GM23338 (cell line): ENCODE data around the gene DAZAP1. TPM values are rescaled to one million over a fixed set of nuclear protein-coding genes. Genes with fewer than 3 reads are reported as not detected.

Experiments used
- ATAC-seq: fragments of 200-7000 bp; cut with Tn5 transposase; 3 replicates; pipeline ENCODE4 v1.9.1; 2020
- DNase-seq: peaks from one replicate; pipeline ENCODE4 v3.0.0-alpha.2; 2015; ENCODE audit warnings: low spot score
- H2AFZ ChIP-seq: fragments of 200-600 bp; sonication (generic); 2 replicates; pipeline ENCODE4 v1.8.0; 2016; ENCODE audit warnings: antibody characterized with exemption, mild to moderate bottlenecking, moderate library complexity
- H3F3A ChIP-seq: fragments of 200-600 bp; sonication (generic); replicated peaks from 2 replicates; pipeline ENCODE4 v1.8.0; 2017; ENCODE audit warnings: antibody characterized with exemption, mixed run types, low read depth
- H3K27ac ChIP-seq: fragments of 200-600 bp; sonication (generic); 2 replicates; pipeline ENCODE4 v1.6.1; 2016; ENCODE audit warnings: low read depth
- H3K27me3 ChIP-seq: fragments of 200-600 bp; sonication (generic); 2 replicates; pipeline ENCODE4 v1.8.0; 2016; ENCODE audit warnings: mild to moderate bottlenecking, mixed run types, moderate library complexity; ENCODE audit not compliant: insufficient read depth
- H3K36me3 ChIP-seq: fragments of 200-600 bp; sonication (generic); 2 replicates; pipeline ENCODE4 v1.8.0; 2016; ENCODE audit warnings: mild to moderate bottlenecking; ENCODE audit not compliant: insufficient read depth
- H3K4me1 ChIP-seq: fragments of 200-600 bp; sonication (generic); 2 replicates; pipeline ENCODE4 v1.8.0; 2016; ENCODE audit warnings: mild to moderate bottlenecking, moderate library complexity; ENCODE audit not compliant: insufficient read depth
- H3K4me2 ChIP-seq: fragments of 200-600 bp; sonication (generic); 2 replicates; pipeline ENCODE4 v1.7.1; 2017; ENCODE audit warnings: mixed run types
- H3K4me3 ChIP-seq: fragments of 200-600 bp; sonication (generic); 2 replicates; pipeline ENCODE4 v1.6.1; 2016; ENCODE audit warnings: mixed run types
- H3K79me2 ChIP-seq: fragments of 200-600 bp; sonication (generic); replicated peaks from 2 replicates; pipeline ENCODE4 v1.8.0; 2017; ENCODE audit warnings: mild to moderate bottlenecking; ENCODE audit not compliant: insufficient read depth
- H3K9me2 ChIP-seq: fragments of 200-600 bp; sonication (generic); 2 replicates; pipeline ENCODE4 v1.8.0; 2017; ENCODE audit not compliant: insufficient read depth
- H4K20me1 ChIP-seq: fragments of 200-600 bp; sonication (generic); replicated peaks from 2 replicates; pipeline ENCODE4 v1.8.0; 2017; ENCODE audit warnings: mild to moderate bottlenecking; ENCODE audit not compliant: insufficient read depth
- H3K27ac Mint-ChIP-seq: 2 replicates; pipeline ENCODE4 v1.8.0; 2020; ENCODE audit warnings: inconsistent platforms, mild to moderate bottlenecking, moderate library complexity, mixed read lengths
- H3K27me3 Mint-ChIP-seq: 3 replicates; pipeline ENCODE4 v1.8.0; 2022; ENCODE audit warnings: low read depth, mild to moderate bottlenecking, moderate library complexity, mixed read lengths, inconsistent platforms; ENCODE audit not compliant: insufficient read depth, poor library complexity
- H3K36me3 Mint-ChIP-seq: 3 replicates; pipeline ENCODE4 v1.8.0; 2021; ENCODE audit warnings: low read depth, mild to moderate bottlenecking, inconsistent platforms, moderate library complexity, mixed read lengths
- H3K4me1 Mint-ChIP-seq: 3 replicates; pipeline ENCODE4 v1.8.0; 2020; ENCODE audit warnings: mild to moderate bottlenecking, inconsistent platforms, mixed read lengths
- H3K4me3 Mint-ChIP-seq: 3 replicates; pipeline ENCODE4 v1.8.0; 2021; ENCODE audit warnings: moderate library complexity, mild to moderate bottlenecking, inconsistent platforms, mixed read lengths
- H3K9me3 Mint-ChIP-seq: 3 replicates; pipeline ENCODE4 v1.8.0; 2020; ENCODE audit warnings: moderate library complexity, mild to moderate bottlenecking, inconsistent platforms, mixed read lengths
- EZH2 ChIP-seq: fragments of 200-600 bp; sonication (generic); IDR thresholded peaks from one replicate; pipeline ENCODE4 v1.8.0; 2017; ENCODE audit warnings: antibody characterized with exemption, mild to moderate bottlenecking, low read depth; ENCODE audit not compliant: unreplicated experiment
- ZNF114 ChIP-seq: fragments of 250-450 bp; sonication (Bioruptor Pico); IDR thresholded peaks from 2 replicates; pipeline ENCODE4 v1.5.0; 2020; ENCODE audit warnings: mild to moderate bottlenecking, moderate library complexity
- polyA plus RNA-seq: library from polyadenylated mRNA; unstranded; fragments of >200 nt; fragmentation: Nextera tagmentation; extraction: Ambion mirVana; gene quantifications from 2 replicates; pipeline ENCODE4 v1.2.1, GENCODE V29; 2016
- total RNA-seq: library from RNA; depleted of rRNA; stranded (reverse); fragments of >200 nt; shearing (Covaris generic); gene quantifications from 2 replicates; pipeline ENCODE4 v1.2.3, GENCODE V29; 2014
- TF ChIP-seq, protein P1 (sequence below), 2 experiments: fragments of 200-600 bp in 1 of 2; sonication (generic) in 1 of 2; conservative IDR thresholded peaks; 2 replicates each; pipeline versions ENCODE4 v1.5.1 to v1.6.1; 2016 to 2017; ENCODE audit warnings: antibody characterized with exemption in 2 of 2, low read depth in 2 of 2, mild to moderate bottlenecking in 2 of 2, moderate library complexity in 1 of 2
- TF ChIP-seq, protein P2 (sequence below): fragments of 250-450 bp; sonication (Bioruptor Pico); IDR thresholded peaks from 2 replicates; pipeline ENCODE4 v1.5.0; 2020; ENCODE audit warnings: mild to moderate bottlenecking, moderate library complexity
- TF ChIP-seq, protein P3 (sequence below): IDR thresholded peaks from one replicate; pipeline ENCODE4 v1.6.1; 2018; ENCODE audit warnings: antibody characterized with exemption; ENCODE audit not compliant: unreplicated experiment

The DAZAP1 gene
- total and polyA plus RNA-seq, 2 experiments from 2014 or later = 44.1 to 194 TPM

DNA sequence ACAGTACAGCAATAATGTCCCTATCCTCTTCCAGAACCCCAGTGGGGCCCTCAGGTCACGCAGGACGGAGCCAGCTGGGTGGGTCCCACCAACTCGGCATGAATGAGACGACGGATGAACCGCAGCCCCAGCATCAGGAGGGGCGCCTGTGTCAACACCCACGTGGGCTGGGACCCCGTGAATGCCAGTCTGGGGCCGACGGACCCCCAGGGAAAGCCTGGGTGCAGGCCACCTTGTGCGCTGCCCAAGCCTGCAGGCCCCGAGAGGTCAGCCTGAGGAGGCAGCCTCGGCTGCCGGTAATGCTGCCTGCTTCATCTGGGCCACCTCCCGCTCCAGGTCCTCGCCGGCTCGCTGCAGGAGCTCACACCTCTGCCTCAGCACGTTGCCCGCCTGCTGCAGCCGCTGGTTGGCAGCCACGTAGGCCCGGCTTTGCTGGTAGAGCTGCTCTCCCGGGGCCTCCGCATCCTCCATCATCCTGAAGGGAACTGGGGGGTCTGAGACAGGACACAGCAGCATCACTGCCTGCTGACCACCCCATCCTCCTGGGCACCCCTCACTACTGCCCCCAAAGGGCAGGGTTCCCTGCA lies 67.5 kb downstream of the DAZAP1 start:
- ATAC-seq (no peak), DNase-seq (no peak)
- Mint-ChIP-seq H3K36me3 (peaks cover 6% of the 10 kb centered on the region; the same call in 2 of the 3 replicates), H3K4me1 (peaks cover 10% of the 10 kb centered on the region; the same call in 2 of the 3 replicates), H3K27ac (no peak overlapping the region), H3K9me3 (0 out of 3 replicates have a peak, but pooled peaks cover 3% of the 10 kb centered on the region), H3K27me3 (peaks cover 37% of the 10 kb centered on the region), H3K4me3 (no peak overlapping the region)
- Histone ChIP-seq H3K27ac (no peak overlapping the region), H3K36me3 (0 out of 2 replicates have a peak, but pooled peaks cover 5% of the 10 kb centered on the region), H3K4me2 (no peak overlapping the region), H3K4me3 (no peak overlapping the region), H3K4me1 (peaks cover 10% of the 10 kb centered on the region; the same call in 1 of the 2 replicates), H3F3A (peaks cover 25% of the 10 kb centered on the region), H3K79me2 (peaks cover 19% of the 10 kb centered on the region), H3K9me2 (no peaks in the 10 kb centered on the region), H3K27me3 (peaks cover 35% of the 10 kb centered on the region), H2AFZ (no peak overlapping the region), H4K20me1 (peaks cover 30% of the 10 kb centered on the region)
- TF ChIP-seq, protein P1, sequence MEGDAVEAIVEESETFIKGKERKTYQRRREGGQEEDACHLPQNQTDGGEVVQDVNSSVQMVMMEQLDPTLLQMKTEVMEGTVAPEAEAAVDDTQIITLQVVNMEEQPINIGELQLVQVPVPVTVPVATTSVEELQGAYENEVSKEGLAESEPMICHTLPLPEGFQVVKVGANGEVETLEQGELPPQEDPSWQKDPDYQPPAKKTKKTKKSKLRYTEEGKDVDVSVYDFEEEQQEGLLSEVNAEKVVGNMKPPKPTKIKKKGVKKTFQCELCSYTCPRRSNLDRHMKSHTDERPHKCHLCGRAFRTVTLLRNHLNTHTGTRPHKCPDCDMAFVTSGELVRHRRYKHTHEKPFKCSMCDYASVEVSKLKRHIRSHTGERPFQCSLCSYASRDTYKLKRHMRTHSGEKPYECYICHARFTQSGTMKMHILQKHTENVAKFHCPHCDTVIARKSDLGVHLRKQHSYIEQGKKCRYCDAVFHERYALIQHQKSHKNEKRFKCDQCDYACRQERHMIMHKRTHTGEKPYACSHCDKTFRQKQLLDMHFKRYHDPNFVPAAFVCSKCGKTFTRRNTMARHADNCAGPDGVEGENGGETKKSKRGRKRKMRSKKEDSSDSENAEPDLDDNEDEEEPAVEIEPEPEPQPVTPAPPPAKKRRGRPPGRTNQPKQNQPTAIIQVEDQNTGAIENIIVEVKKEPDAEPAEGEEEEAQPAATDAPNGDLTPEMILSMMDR (conservative IDR thresholded peaks at IDR 0.05; ENCODE audit: low read depth in 2 of 2) = peak in 1 of 2 experiments; percentile 20; a peak in 1 of 4 replicates
- TF ChIP-seq EZH2 (no peak), ZNF114 (CRISPR knock-in tag) (no peak)

DNA sequence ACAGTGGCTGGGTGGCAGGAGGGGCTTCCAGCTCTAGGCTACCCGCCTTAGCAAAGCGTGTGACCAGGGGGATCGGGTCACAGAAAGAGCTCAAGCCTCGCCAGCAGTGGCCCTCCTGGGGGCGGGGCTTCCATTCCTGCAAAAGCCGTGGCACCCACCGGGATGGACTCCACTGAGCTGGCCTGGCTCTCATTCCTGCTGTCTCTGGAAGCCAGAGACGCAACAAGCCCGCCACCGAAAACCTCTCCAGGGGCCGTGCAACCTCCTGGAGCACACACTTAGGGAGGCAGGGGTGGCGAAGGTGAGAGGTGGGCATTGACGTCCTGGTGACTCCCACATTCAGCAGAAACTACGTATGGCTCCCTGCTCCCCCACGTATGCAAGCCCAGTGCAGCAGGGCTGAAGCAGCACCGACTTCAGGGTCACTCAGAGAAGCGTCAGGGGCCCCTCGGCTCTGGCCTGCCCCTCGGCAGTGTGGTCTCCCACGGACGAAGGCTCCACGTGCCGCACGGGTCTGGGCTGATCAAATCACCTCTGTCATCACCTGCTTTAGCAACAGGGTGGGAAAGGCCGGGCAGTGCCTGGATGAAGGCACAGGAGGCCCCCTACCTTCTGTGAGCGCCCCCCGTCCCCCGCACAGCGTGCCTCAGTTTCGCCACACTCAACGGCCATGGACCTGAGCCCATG lies 68.5 kb downstream of the DAZAP1 start:
- Mint-ChIP-seq H3K36me3 (peaks cover 6% of the 10 kb centered on the region; the same call in 2 of the 3 replicates), H3K4me1 (peaks cover 8% of the 10 kb centered on the region), H3K27me3 (peaks cover 29% of the 10 kb centered on the region), H3K27ac (no peak overlapping the region), H3K4me3 (no peak overlapping the region), H3K9me3 (peaks cover 3% of the 10 kb centered on the region; the same call in 1 of the 3 replicates)
- Histone ChIP-seq H3K27ac (no peak overlapping the region), H3F3A (peaks cover 27% of the 10 kb centered on the region), H3K36me3 (0 out of 2 replicates have a peak, but pooled peaks cover 5% of the 10 kb centered on the region), H3K4me1 (peaks cover 10% of the 10 kb centered on the region; the same call in 1 of the 2 replicates), H3K4me3 (no peak overlapping the region), H3K79me2 (peaks cover 19% of the 10 kb centered on the region), H3K27me3 (peaks cover 25% of the 10 kb centered on the region), H4K20me1 (peaks cover 30% of the 10 kb centered on the region), H3K4me2 (no peak overlapping the region), H3K9me2 (no peaks in the 10 kb centered on the region), H2AFZ (no peak overlapping the region)
- DNase-seq (no peak), ATAC-seq (no peak)
- TF ChIP-seq, protein P2, sequence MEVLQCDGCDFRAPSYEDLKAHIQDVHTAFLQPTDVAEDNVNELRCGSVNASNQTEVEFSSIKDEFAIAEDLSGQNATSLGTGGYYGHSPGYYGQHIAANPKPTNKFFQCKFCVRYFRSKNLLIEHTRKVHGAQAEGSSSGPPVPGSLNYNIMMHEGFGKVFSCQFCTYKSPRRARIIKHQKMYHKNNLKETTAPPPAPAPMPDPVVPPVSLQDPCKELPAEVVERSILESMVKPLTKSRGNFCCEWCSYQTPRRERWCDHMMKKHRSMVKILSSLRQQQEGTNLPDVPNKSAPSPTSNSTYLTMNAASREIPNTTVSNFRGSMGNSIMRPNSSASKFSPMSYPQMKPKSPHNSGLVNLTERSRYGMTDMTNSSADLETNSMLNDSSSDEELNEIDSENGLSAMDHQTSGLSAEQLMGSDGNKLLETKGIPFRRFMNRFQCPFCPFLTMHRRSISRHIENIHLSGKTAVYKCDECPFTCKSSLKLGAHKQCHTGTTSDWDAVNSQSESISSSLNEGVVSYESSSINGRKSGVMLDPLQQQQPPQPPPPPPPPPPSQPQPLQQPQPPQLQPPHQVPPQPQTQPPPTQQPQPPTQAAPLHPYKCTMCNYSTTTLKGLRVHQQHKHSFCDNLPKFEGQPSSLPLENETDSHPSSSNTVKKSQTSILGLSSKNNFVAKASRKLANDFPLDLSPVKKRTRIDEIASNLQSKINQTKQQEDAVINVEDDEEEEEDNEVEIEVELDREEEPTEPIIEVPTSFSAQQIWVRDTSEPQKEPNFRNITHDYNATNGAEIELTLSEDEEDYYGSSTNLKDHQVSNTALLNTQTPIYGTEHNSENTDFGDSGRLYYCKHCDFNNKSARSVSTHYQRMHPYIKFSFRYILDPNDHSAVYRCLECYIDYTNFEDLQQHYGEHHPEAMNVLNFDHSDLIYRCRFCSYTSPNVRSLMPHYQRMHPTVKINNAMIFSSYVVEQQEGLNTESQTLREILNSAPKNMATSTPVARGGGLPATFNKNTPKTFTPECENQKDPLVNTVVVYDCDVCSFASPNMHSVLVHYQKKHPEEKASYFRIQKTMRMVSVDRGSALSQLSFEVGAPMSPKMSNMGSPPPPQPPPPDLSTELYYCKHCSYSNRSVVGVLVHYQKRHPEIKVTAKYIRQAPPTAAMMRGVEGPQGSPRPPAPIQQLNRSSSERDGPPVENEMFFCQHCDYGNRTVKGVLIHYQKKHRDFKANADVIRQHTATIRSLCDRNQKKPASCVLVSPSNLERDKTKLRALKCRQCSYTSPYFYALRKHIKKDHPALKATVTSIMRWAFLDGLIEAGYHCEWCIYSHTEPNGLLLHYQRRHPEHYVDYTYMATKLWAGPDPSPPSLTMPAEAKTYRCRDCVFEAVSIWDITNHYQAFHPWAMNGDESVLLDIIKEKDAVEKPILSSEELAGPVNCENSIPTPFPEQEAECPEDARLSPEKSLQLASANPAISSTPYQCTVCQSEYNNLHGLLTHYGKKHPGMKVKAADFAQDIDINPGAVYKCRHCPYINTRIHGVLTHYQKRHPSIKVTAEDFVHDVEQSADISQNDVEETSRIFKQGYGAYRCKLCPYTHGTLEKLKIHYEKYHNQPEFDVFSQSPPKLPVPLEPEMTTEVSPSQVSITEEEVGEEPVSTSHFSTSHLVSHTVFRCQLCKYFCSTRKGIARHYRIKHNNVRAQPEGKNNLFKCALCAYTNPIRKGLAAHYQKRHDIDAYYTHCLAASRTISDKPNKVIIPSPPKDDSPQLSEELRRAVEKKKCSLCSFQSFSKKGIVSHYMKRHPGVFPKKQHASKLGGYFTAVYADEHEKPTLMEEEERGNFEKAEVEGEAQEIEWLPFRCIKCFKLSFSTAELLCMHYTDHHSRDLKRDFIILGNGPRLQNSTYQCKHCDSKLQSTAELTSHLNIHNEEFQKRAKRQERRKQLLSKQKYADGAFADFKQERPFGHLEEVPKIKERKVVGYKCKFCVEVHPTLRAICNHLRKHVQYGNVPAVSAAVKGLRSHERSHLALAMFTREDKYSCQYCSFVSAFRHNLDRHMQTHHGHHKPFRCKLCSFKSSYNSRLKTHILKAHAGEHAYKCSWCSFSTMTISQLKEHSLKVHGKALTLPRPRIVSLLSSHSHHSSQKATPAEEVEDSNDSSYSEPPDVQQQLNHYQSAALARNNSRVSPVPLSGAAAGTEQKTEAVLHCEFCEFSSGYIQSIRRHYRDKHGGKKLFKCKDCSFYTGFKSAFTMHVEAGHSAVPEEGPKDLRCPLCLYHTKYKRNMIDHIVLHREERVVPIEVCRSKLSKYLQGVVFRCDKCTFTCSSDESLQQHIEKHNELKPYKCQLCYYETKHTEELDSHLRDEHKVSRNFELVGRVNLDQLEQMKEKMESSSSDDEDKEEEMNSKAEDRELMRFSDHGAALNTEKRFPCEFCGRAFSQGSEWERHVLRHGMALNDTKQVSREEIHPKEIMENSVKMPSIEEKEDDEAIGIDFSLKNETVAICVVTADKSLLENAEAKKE (CRISPR knock-in tag) = no peak
- TF ChIP-seq, protein P3, sequence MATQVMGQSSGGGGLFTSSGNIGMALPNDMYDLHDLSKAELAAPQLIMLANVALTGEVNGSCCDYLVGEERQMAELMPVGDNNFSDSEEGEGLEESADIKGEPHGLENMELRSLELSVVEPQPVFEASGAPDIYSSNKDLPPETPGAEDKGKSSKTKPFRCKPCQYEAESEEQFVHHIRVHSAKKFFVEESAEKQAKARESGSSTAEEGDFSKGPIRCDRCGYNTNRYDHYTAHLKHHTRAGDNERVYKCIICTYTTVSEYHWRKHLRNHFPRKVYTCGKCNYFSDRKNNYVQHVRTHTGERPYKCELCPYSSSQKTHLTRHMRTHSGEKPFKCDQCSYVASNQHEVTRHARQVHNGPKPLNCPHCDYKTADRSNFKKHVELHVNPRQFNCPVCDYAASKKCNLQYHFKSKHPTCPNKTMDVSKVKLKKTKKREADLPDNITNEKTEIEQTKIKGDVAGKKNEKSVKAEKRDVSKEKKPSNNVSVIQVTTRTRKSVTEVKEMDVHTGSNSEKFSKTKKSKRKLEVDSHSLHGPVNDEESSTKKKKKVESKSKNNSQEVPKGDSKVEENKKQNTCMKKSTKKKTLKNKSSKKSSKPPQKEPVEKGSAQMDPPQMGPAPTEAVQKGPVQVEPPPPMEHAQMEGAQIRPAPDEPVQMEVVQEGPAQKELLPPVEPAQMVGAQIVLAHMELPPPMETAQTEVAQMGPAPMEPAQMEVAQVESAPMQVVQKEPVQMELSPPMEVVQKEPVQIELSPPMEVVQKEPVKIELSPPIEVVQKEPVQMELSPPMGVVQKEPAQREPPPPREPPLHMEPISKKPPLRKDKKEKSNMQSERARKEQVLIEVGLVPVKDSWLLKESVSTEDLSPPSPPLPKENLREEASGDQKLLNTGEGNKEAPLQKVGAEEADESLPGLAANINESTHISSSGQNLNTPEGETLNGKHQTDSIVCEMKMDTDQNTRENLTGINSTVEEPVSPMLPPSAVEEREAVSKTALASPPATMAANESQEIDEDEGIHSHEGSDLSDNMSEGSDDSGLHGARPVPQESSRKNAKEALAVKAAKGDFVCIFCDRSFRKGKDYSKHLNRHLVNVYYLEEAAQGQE = no peak
